ENCODE results near the gene KHK.

Gene KHK

DNA sequence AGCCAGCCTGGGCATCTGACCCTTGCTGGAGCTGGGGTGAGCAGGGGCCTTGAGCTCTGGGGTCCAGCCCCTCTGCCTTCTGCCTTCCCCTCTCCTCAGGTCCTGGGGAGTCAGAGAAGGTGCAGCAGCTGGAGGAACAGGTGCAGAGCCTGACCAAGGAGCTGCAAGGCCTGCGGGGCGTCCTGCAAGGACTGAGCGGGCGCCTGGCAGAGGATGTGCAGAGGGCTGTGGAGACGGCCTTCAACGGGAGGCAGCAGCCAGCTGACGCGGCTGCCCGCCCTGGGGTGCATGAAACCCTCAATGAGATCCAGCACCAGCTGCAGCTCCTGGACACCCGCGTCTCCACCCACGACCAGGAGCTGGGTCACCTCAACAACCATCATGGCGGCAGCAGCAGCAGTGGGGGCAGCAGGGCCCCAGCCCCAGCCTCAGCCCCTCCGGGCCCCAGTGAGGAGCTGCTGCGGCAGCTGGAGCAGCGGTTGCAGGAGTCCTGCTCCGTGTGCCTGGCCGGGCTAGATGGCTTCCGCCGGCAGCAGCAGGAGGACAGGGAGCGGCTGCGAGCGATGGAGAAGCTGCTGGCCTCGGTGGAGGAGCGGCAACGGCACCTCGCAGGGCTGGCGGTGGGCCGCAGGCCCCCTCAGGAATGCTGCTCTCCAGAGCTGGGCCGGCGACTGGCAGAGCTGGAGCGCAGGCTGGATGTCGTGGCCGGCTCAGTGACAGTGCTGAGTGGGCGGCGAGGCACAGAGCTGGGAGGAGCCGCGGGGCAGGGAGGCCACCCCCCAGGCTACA, 4.4 kb upstream of the KHK start:
- no peak for DNase-seq (ENCODE audit: low spot score)

DNA sequence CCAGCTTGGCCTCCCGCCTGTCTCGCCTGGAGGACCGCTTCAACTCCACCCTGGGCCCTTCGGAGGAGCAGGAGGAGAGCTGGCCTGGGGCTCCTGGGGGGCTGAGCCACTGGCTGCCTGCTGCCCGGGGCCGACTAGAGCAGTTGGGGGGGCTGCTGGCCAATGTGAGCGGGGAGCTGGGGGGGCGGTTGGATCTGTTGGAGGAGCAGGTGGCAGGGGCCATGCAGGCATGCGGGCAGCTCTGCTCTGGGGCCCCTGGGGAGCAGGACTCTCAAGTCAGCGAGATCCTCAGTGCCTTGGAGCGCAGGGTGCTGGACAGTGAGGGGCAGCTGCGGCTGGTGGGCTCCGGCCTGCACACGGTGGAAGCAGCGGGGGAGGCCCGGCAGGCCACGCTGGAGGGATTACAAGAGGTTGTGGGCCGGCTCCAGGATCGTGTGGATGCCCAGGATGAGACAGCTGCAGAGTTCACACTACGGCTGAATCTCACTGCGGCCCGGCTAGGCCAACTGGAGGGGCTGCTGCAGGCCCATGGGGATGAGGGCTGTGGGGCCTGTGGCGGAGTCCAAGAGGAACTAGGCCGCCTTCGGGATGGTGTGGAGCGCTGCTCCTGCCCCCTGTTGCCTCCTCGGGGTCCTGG, 3.7 kb upstream of the KHK start:
- DNase-seq (ENCODE audit: low spot score), result no peak

DNA sequence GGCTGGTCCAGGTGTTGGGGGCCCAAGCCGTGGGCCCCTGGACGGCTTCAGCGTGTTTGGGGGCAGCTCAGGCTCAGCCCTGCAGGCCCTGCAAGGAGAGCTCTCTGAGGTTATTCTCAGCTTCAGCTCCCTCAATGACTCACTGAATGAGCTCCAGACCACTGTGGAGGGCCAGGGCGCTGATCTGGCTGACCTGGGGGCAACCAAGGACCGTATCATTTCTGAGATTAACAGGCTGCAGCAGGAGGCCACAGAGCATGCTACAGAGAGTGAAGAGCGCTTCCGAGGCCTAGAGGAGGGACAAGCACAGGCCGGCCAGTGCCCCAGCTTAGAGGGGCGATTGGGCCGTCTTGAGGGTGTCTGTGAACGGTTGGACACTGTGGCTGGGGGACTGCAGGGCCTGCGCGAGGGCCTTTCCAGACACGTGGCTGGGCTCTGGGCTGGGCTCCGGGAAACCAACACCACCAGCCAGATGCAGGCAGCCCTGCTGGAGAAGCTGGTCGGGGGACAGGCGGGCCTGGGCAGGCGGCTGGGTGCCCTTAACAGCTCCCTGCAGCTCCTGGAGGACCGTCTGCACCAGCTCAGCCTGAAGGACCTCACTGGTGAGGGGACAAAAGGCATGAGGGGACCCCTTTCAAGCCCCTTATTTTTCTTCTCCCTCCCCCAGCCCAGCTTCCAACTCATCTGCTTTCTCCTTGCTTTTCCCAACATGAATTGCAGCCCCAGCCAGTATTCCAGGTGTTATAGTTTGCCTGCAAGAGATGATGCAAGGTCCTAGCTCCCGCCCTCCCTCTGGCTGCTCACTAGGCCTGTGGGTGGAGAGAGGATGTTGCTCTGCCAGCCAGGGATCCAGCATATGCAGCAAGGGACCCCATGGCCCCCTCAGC, 2.9 kb upstream of the KHK start:
- DNase-seq (ENCODE audit: low spot score), result no peak

GRCh38 chr2:27084297-27085061, 2.1 kb upstream of the KHK start:
- DNase-seq (ENCODE audit: low spot score), result no peak

- no peak for DNase-seq (ENCODE audit: low spot score)
Measured at GRCh38 chr2:27085062-27085672, 1.4 kb upstream of the KHK start.

- DNase-seq (ENCODE audit: low spot score), result peak; percentile 57
Measured at GRCh38 chr2:27085673-27086089, 891 bp upstream of the KHK start.

- DNase-seq (ENCODE audit: low spot score), result peak; percentile 99
Measured at GRCh38 chr2:27086090-27086723, 365 bp upstream of the KHK start.

DNA sequence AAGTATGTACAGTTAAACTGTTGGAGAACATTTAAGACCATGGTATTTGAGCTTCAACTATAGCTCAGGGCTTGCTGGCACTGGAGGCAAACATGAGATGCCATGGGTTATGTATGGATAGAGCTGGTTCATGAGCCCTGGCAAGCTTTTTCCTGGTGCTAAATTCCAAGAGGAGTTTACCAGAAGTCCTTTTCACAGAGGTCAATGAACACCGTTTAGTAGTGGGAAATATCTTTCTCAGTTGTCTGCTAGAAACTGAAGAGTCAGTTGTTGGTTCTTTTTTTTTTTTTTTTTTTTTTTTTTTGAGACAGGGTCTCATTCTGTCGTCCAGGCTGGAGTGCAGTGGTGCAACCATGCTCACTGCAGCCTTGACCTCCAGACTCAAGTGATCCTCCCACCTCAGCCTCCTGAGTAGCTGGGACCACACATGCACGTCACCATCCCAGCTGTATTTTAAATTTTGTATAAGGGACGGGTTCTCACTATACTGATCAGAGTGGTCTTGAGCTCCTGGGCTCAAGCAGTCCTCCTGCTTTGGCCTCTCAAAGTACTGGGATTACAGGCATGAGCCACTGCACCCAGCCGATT, 1.3 kb downstream of the KHK start:
- DNase-seq (ENCODE audit: low spot score), result no peak

DNA sequence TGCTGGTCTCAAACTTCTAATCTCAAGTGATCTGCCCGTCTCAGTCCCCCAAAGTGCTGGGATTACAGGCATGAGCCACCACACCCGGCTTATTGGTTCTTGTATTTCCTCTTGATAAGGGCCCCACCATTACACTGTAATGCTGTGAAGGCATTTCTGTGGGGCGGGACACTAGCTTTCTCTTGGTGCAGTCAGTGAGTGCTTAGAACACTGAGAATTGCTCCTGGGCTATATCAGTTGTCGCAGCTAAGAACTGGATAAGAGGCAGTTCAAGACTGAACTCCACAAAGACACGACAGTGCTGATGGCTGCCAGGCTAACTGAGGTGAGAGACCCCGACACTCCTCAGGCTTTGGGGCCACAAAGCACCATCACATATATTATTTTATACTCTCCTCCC, 2.1 kb downstream of the KHK start:
- no peak for DNase-seq (ENCODE audit: low spot score)

GRCh38 chr2:27089111-27089954, 2.8 kb downstream of the KHK start:
- no peak for DNase-seq (ENCODE audit: low spot score)

- DNase-seq (ENCODE audit: low spot score), result no peak
Measured at GRCh38 chr2:27091746-27092695, 5.4 kb downstream of the KHK start.

DNA sequence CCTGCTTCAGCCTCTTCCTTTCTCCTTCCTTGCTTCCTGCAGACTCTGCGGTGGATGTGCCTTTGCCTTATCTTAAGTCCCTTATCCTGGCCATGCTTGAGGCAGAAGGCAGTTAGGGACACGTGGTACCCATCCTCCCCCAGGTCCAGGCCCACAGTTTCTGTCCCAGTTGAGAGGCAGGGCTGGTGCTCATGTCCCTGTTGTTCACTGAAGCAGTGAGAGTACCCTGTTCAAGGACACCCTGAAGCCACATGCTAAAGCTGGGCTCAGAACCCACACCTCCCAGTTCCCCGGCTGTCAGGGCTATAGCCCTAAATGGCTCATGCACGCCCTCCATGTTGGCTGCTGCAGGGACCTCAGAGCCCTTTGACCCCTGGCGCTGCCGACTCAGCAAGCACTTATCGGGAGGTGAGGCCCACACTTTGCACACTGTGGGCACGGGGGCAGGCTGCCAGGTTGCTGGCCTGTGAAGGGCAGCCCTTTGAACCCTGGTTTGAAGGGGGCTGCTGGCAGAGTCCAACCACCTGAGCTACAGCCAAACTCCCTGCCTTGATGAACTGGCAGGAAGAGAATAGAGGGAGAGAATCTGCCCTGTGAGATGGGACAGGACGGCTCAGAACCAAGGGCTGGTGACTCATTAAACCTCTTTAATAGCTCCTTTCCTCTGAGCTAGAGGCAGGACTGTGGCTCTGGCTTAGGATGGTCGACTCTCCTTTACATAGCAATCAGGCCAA, 6.3 kb downstream of the KHK start:
- DNase-seq (ENCODE audit: low spot score), result no peak

DNA sequence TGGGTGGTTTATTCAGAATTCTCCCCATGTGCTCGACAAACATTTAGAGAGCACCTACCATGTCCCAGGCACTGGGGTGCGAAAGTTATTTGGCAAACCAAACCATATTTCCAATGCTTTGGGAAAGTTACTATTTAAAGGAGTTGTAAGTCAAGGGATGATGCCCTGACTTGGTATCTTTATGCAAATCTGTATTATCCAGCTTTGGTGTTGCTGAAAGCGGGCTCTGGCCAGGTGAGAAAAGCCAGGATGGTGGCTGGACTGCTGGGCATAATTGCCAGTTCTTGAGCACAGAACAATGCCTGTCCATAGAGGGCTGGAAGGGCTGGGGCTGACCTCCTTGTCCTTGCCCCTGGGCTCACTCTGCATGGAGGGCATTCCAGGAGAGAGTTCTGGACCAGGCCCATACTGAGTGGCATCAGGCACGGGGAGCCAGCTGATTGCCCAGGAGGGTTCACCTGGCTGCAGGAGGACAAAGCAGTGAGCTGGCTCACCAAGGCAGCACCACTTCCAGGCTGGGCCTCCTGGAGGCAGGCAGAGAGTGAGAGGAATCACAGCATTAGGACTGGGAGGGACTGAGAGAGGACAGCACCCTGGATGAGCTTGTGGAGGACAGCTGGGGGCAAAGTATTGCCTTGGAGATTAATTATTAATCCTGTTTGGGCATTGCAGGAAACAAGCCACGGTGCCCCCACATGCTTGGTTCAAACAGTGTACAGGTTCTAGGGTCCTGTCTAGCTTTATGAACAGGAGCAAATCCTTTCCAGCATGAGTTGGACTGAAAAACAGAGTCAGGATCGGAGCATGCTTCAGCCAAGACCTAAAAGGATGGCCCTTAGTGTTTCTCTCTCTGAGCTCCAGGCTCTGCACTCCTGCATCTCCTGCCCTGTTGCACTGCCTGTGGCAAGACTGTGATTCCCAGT, 7.1 kb downstream of the KHK start:
- DNase-seq (ENCODE audit: low spot score), result no peak

DNA sequence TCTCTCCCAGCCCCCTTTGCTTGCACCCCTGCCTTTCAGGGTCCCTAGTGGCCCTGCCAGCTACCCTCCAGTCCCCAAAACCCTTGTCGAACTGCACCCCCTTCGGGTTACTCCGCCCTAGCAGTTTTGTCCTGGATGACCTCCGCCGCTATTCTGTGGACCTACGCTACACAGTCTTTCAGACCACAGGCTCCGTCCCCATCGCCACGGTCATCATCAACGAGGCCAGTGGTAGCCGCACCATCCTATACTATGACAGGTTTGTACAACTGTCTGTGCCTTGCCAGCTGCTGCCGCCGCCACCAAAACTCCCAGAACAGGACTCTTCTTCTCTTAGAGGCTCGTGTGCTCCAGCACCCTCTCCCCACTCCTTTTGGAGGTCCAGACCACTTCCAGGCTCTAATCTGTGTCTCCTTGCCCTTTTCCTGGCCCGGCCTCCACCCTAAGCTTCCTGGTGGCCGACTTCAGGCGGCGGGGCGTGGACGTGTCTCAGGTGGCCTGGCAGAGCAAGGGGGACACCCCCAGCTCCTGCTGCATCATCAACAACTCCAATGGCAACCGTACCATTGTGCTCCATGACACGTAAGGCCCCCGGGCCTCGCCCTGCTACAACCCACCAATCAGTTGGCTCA, 7.9 kb downstream of the KHK start:
- no peak for DNase-seq (ENCODE audit: low spot score)

DNA sequence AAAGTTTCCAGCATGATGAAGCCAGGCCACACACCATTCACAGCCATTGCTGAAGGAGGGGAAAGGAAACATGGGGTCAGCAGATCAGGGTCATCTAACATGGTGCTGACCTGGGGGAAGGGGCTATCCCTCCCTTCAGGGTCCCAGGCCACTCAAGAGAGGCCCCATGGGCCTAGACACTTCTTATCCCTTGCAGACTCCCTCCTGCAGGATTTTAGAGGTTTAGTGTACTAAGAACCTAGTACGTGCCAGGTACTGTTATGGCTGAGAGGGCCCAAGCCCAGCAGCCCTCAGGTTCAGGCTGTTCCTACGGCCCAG, 8.8 kb downstream of the KHK start:
- DNase-seq (ENCODE audit: low spot score), result no peak

Data from iPS-NIHi11 (cell line).